OCI-LY7 (cell line): ENCODE data around the gene SLC22A16. TPM values are rescaled to one million over a fixed set of nuclear protein-coding genes. Genes with fewer than 3 reads are reported as not detected.
"Not testable (repeated sequence)": the region's sequence is repeated elsewhere in the genome, so short reads cannot be mapped to it uniquely, and the experiment has no call there.

ENCODE experiments used
- BruUV-seq: library from RNA; stranded (reverse); fragments of 400-500 nt; replicated peaks from 2 replicates; lab custom pipeline; 2021; lab: Mats Ljungman, UMichigan
- CTCF ChIA-PET: fragments of 300-600 bp; sonication (Branson Sonifier 250); formaldehyde crosslinking; loops from one replicate; lab custom pipeline; 2022; ENCODE audit warnings: antibody characterized with exemption; ENCODE audit not compliant: unreplicated experiment; lab: Charles Lee
- POLR2A ChIA-PET: fragments of 300-600 bp; sonication (Branson Sonifier 250); formaldehyde crosslinking; loops from one replicate; lab custom pipeline; 2022; ENCODE audit warnings: antibody characterized with exemption; lab: Charles Lee
- DNase-seq: peaks from one replicate; pipeline ENCODE4 v3.0.0-alpha.2; 2015; ENCODE audit warnings: low spot score
- H2AFZ ChIP-seq: fragments of 200-600 bp; sonication (generic), shearing (Covaris generic); 2 replicates; pipeline ENCODE4 v1.6.1; 2014; ENCODE audit warnings: mild to moderate bottlenecking, antibody characterized with exemption, low read length, moderate library complexity
- H3K27ac ChIP-seq: fragments of 200-600 bp; sonication (generic); 2 replicates; pipeline ENCODE4 v1.5.1; 2014; ENCODE audit warnings: mixed run types, low read depth, mild to moderate bottlenecking, moderate library complexity, low read length, inconsistent platforms; ENCODE audit not compliant: poor library complexity, severe bottlenecking
- H3K36me3 ChIP-seq: fragments of 200-600 bp; sonication (generic); 2 replicates; pipeline ENCODE4 v1.6.1; 2014; ENCODE audit warnings: mild to moderate bottlenecking, antibody characterized with exemption, low read length, moderate library complexity, mixed read lengths; ENCODE audit not compliant: insufficient read depth
- H3K4me1 ChIP-seq: fragments of 200-600 bp; sonication (generic); 2 replicates; pipeline ENCODE4 v1.5.1; 2014; ENCODE audit warnings: mild to moderate bottlenecking, low read length; ENCODE audit not compliant: insufficient read depth, poor library complexity, severe bottlenecking
- H3K4me2 ChIP-seq: fragments of 200-600 bp; sonication (generic); 2 replicates; pipeline ENCODE4 v1.6.1; 2014; ENCODE audit warnings: mild to moderate bottlenecking, low read length
- H3K4me3 ChIP-seq: fragments of 200-600 bp; sonication (generic); 2 replicates; pipeline ENCODE4 v1.5.1; 2014; ENCODE audit warnings: mild to moderate bottlenecking, low read depth, low read length; ENCODE audit not compliant: poor library complexity, severe bottlenecking
- H3K79me2 ChIP-seq: fragments of 200-600 bp; sonication (generic); 2 replicates; pipeline ENCODE4 v1.6.1; 2016; ENCODE audit warnings: low read depth, mild to moderate bottlenecking, low read length, moderate library complexity, mixed read lengths; ENCODE audit not compliant: insufficient read depth
- H3K9me2 ChIP-seq: fragments of 200-600 bp; sonication (generic); 2 replicates; pipeline ENCODE4 v1.6.1; 2016; ENCODE audit warnings: mild to moderate bottlenecking, low read length, mixed read lengths; ENCODE audit not compliant: insufficient read depth
- H3K9me3 ChIP-seq: fragments of 200-600 bp; sonication (generic); 2 replicates; pipeline ENCODE4 v1.6.1; 2014; ENCODE audit warnings: mild to moderate bottlenecking, mixed run types, low read length, mixed read lengths
- H4K20me1 ChIP-seq: fragments of 200-600 bp; sonication (generic); 2 replicates; pipeline ENCODE4 v1.6.1; 2014; ENCODE audit warnings: mild to moderate bottlenecking, antibody characterized with exemption, low read length, moderate library complexity, mixed read lengths; ENCODE audit not compliant: insufficient read depth
- CTCF ChIP-seq: fragments of 200-600 bp; sonication (generic); conservative IDR thresholded peaks from 2 replicates; pipeline ENCODE4 v1.5.1; 2014; ENCODE audit warnings: mild to moderate bottlenecking, antibody characterized with exemption, low read length, moderate library complexity, mixed read lengths
- EZH2phosphoT487 ChIP-seq: fragments of 200-600 bp; sonication (generic); IDR thresholded peaks from 2 replicates; pipeline ENCODE4 v1.6.1; 2018; ENCODE audit warnings: low read depth, borderline replicate concordance, mild to moderate bottlenecking, mixed run types, antibody characterized with exemption, low read length, moderate library complexity, mixed read lengths
- intact Hi-C: fragments of 100-400 bp; cut with micrococcal nuclease; formaldehyde crosslinking; loops from one replicate; pipeline ENCODE4 v1.10.0; 2022; ENCODE audit not compliant: unreplicated experiment
- total RNA-seq, 2 experiments: library from RNA; depleted of rRNA in 1 of 2; stranded (reverse); fragments of >200 nt in 1 of 2; shearing (Covaris generic) in 1 of 2; gene quantifications; 2 replicates each; pipeline ENCODE4 v1.2.3, GENCODE V29; 2014 to 2022

SLC22A16 gene
- total RNA-seq, 2 experiments from 2014 or later = not detected

GRCh38 chr6:110491299-110491643, 14.9 kb upstream of the SLC22A16 start:
- Histone ChIP-seq H3K4me3 (no peak overlapping the region), H3K4me2 (no peak overlapping the region), H3K9me3 (no peaks in the 10 kb centered on the region), H3K36me3 (no peaks in the 10 kb centered on the region), H3K4me1 (no peaks in the 10 kb centered on the region), H3K27ac (no peak overlapping the region), H3K9me2 (no peaks in the 10 kb centered on the region), H3K79me2 (no peaks in the 10 kb centered on the region), H4K20me1 (no peaks in the 10 kb centered on the region), H2AFZ (no peak overlapping the region)
- no peak for DNase-seq
- intact Hi-C loops = no loop called here
- TF ChIP-seq EZH2phosphoT487 (no peak), CTCF (no peak)
- ChIA-PET POLR2A (no interaction called here), CTCF (no interaction called here)
- no TSS peak for BruUV-seq

DNA sequence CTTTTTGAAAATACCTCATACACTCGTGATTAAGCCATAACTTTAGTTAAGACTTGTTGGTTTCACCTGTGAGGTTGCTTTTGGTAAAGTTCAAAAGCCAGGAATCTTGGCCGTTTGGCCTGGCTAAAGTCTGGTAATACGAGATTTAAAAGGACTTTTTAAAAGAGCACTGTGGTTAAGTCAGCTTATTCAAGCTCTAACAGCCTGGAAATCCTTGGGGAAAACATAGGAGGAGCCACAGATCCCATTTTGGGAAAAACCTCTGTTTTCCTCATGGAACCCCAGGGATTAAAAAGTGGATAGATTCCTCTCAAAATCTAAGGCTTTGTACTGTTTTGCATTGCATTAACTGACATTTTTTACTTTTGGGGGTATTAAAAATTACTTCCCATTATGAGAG, 13.7 kb upstream of the SLC22A16 start:
- Histone ChIP-seq H3K9me3 (no peaks in the 10 kb centered on the region), H3K4me2 (no peak overlapping the region), H3K4me1 (no peaks in the 10 kb centered on the region), H3K79me2 (no peaks in the 10 kb centered on the region), H3K27ac (no peak overlapping the region), H3K9me2 (no peaks in the 10 kb centered on the region), H2AFZ (no peak overlapping the region), H4K20me1 (no peaks in the 10 kb centered on the region), H3K4me3 (no peak overlapping the region), H3K36me3 (no peaks in the 10 kb centered on the region)
- POLR2A ChIA-PET = interaction anchor here (1.1 kb wide), 1 partner anchor 1019 kb away, joined by 3 read pairs; no protein-coding TSS in a partner anchor
- BruUV-seq = no TSS peak
- intact Hi-C loops = no loop called here
- no peak for TF ChIP-seq CTCF
- TF ChIP-seq EZH2phosphoT487 = no peak
- CTCF ChIA-PET = no interaction called here
- DNase-seq = no peak

DNA sequence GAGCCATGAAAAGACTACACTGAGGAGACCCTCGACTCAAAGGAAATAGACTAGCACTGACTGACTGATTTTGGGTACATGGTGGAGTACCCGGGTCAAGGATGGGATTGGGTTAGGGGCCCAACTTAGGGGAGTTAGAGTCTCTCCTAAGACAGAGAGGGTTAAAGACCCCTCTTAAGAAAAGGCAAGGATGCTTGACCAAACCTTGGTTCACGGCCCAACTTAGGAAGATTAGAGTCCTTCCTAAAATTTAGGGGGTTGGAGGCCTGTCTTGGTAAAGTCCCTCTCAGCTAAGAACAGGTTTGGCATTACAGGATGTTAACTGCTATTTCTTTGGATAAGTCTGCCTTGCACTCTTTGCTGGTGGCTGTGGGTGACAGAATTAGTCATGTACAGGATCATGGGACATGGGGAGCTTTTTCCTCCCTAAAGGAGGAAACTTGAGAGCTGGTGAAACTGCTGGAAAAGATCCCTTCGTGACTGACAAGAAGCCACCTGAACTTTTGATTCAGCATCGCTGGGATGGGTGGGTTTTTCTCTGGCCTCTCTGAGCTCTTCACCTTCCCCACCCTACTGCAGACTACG, 12.3 kb upstream of the SLC22A16 start:
- H3K4me3 ChIP-seq = no peak overlapping the region
- intact Hi-C loops = no loop called here
- no peaks in the 10 kb centered on the region for H3K9me3 ChIP-seq
- POLR2A ChIA-PET = no interaction called here
- H2AFZ ChIP-seq = no peak overlapping the region
- TF ChIP-seq EZH2phosphoT487 (no peak), CTCF (no peak)
- H3K27ac ChIP-seq = no peak overlapping the region
- CTCF ChIA-PET = no interaction called here
- no peaks in the 10 kb centered on the region for H3K79me2 ChIP-seq
- BruUV-seq = no TSS peak
- no peaks in the 10 kb centered on the region for H3K9me2 ChIP-seq
- H3K4me2 ChIP-seq = no peak overlapping the region
- no peak for DNase-seq
- H3K36me3 ChIP-seq = no peaks in the 10 kb centered on the region
- no peaks in the 10 kb centered on the region for H4K20me1 ChIP-seq
- H3K4me1 ChIP-seq = no peaks in the 10 kb centered on the region

- H3K4me1 ChIP-seq, intact Hi-C loops, CTCF ChIA-PET, H3K27ac ChIP-seq, H3K9me3 ChIP-seq, H3K4me3 ChIP-seq, DNase-seq, H3K79me2 ChIP-seq, H4K20me1 ChIP-seq, H3K9me2 ChIP-seq, H3K4me2 ChIP-seq, H2AFZ ChIP-seq, POLR2A ChIA-PET, BruUV-seq, H3K36me3 ChIP-seq: not testable (repeated sequence)
These were observed 11.6 kb upstream of the SLC22A16 start for GRCh38 chr6:110487968-110488381.
